GM12801 (cell line): ENCODE data around the gene NDUFB7.

Experiments used
- TF ChIP-seq, protein P1 (sequence below): IDR thresholded peaks from one replicate; pipeline ENCODE4 v1.5.1; 2011; ENCODE audit warnings: control low read depth; ENCODE audit not compliant: insufficient read length; ENCODE audit errors: extremely low read depth

Gene NDUFB7

DNA sequence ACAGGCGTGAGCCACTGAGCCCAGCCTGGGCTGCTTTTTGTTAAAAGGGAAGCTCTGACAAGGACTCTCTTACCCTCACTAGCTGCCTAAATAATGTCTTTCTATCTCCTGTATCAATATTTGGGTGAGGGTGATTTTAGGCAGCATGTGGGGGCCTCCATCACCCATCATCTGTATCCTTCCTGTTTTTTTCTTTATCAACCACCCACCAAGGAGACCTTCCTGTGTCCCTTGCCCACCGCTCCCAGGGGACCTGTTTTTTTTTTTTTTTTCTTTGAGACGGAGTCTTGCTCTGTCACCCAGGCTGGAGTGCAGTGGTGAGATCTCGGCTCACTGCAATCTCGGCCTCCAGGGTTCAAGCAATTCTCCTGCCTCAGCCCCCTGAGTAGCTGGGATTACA is 5.4 kb upstream of the NDUFB7 start:
- TF ChIP-seq, protein P1, sequence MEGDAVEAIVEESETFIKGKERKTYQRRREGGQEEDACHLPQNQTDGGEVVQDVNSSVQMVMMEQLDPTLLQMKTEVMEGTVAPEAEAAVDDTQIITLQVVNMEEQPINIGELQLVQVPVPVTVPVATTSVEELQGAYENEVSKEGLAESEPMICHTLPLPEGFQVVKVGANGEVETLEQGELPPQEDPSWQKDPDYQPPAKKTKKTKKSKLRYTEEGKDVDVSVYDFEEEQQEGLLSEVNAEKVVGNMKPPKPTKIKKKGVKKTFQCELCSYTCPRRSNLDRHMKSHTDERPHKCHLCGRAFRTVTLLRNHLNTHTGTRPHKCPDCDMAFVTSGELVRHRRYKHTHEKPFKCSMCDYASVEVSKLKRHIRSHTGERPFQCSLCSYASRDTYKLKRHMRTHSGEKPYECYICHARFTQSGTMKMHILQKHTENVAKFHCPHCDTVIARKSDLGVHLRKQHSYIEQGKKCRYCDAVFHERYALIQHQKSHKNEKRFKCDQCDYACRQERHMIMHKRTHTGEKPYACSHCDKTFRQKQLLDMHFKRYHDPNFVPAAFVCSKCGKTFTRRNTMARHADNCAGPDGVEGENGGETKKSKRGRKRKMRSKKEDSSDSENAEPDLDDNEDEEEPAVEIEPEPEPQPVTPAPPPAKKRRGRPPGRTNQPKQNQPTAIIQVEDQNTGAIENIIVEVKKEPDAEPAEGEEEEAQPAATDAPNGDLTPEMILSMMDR: no peak

DNA sequence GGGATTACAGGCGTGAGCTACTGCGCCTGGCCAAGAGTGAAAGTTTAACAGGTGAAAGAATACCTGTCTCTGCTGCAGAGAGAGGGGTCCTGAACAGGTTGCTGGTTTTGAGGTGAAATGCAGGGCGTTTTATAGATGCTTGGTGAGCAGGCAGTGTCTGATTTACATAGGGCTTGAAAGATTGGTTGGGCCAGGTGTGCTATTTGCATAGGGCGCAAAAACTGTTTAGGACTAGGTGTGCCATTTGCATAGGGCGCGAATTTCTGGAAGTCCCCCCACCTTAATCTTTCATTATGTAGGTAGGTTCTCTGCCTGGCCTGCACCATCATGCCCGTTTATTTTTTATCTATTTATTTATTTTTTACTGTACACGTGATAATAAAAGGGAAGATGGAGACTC is 4.5 kb upstream of the NDUFB7 start:
- TF ChIP-seq, protein P1: no peak

DNA sequence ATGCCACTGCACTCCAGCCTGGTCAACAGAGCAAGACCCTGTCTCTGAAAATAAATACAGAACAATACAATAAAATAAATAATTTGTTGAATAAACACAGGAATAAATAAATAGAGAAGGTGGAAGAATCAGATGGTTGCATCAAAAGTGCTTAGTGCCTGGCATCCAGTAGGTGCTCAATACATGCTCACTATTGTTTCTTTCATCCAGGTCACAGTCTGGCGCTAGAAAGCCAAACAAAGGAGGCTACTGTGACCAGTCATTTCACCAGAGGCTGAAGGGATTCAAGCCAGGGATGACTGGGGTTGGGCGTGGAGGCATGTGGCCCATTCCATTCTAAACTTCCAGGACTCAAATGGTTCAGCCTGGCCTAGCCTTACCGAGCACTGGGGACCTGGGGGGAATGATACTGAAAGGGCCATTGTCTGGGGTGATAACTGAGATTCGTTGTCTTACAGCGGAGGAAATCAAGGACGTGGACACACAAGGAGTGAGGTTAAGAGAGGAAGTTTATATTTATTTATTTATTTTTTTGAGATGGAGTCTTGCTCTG is 3.6 kb upstream of the NDUFB7 start:
- TF ChIP-seq, protein P1: no peak

DNA sequence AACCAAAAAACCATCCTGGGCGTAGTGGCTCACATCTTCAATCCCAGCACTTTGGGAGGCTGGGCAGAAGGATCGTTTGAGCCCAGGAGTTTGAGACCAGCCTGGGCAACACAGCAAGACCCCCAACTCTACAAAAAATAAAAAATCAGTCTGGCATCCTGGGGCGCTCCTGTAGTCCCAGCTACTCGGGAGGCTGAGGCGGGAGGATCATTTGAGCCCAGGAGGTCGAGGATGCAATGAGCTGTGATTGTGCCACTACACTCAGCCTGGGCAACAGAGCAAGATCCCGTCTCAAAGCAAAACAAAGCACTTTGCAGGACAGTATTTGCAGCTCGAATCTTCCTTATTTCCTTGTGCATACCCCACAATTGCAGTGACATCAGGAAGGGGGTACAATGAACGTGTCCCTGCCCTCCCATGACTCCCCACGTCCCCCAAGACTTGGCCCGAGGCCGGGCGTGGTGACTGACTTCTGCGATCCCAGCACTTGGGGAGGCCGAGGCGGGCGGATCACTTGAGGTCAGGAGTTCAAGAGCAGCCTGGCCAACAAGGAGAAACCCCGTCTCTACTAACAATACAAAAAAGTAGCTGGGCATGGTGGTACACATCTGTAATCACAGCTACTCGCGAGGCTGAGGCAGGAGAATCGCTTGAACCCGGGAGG is 870 bp downstream of the NDUFB7 start:
- TF ChIP-seq, protein P1: no peak

DNA sequence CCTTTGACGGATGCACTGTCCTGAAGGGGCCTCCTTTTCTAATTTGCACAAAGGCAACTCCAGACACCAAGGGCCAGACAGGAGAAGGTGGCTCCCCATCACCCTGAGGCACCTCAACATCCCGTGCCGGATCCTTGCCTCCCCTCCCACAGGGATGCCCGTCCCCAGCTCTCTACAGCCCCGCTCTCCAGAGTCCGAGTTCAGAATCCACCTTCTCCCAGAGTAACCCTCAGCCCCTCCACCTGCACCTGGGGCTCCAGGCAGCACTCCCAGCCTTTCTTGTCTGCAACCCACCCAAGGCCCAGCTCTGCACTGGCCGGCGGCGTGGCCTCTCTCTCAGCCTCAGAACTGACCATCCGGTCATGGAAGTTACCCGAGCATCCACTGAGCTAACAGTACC is 4.8 kb downstream of the NDUFB7 start:
- TF ChIP-seq, protein P1: no peak

DNA sequence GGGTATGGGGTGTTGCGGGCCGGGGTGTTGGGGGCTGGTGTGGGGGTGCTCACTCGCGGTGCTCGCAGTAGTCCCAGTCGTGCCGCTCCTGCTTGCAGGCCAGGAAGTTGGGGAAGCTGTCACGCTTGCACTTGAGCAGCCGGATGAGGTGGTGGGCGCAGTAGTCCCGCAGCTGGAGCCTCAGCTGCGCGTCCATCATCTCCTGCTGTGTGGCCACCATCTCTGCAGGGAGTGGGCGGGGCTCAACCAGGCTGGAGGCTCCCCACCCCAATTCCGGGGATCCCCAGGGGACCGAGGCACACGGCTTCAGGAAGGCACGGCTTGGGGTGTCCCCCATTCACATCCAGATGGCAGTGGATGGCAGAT is 5.2 kb downstream of the NDUFB7 start:
- TF ChIP-seq, protein P1: no peak

DNA sequence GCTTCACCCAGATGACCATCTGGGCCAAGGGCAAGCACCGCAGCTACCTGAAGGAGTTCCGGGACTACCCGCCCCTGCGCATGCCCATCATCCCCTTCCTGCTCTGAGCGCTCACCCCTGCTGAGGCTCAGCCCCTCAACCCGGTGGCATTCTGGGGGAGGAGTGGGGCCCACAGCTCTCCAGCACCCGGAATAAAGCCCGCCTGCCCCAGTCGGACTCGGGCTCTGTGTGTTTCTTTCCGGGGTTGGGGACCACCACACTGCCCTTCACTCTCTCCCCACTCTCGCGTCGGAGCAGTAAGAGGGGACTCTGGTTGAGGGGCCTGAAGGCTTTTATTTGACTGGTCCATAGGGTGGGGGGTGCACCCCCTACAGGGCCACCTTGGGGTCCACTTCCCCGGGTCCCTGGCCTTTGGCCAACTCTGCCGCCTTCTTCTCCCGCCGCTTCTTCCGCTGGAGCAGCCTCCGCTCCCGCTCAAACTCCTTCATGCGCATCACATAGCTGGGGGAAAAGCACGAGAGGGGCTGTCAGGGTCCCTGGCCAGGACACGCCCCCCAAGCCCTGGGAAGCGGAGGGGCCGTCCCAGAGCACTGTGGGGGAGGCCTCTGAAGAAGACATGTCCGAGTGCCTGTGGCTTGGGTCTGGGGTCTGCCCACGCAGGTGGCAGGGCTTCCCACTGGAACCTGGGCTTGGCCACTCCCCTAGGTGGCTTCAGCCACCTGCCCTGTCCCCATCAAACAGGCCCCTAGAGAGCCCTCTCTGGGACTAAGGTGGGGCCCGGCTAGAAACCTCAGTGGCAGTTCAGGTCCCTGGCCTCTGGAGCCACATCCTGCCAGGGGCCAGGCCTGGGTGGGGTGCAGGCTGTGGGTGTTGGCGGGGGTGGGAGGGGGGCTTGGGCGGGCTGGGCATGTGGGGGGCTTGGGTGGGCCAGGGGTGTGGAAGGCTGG is 5.8 kb downstream of the NDUFB7 start:
- TF ChIP-seq, protein P1: no peak
